MM.1S (cell line): Measurements from ENCODE around the gene ADISSP.

Experiments
- DNase-seq: peaks from one replicate; pipeline ENCODE4 v3.0.0-alpha.2; 2015
- H2AFZ ChIP-seq: fragments of 300-600 bp; sonication (generic); 2 replicates; pipeline ENCODE4 v1.6.0; 2016; ENCODE audit warnings: antibody characterized with exemption, low read length
- H3F3A ChIP-seq: fragments of 300-600 bp; sonication (generic); 2 replicates; pipeline ENCODE4 v1.6.1; 2016; ENCODE audit warnings: mild to moderate bottlenecking, antibody characterized with exemption, low read length, moderate library complexity, mixed read lengths; ENCODE audit not compliant: insufficient read depth
- H3K27ac ChIP-seq: fragments of 300-600 bp; sonication (generic); 2 replicates; pipeline ENCODE4 v1.5.1; 2016; ENCODE audit warnings: mild to moderate bottlenecking, low read length
- H3K27me3 ChIP-seq: fragments of 300-600 bp; sonication (generic); replicated peaks from 2 replicates; pipeline ENCODE4 v1.6.0; 2016; ENCODE audit warnings: low read length; ENCODE audit not compliant: insufficient read depth
- H3K36me3 ChIP-seq: fragments of 300-600 bp; sonication (generic); replicated peaks from 2 replicates; pipeline ENCODE4 v1.6.1; 2016; ENCODE audit warnings: mild to moderate bottlenecking, low read length, mixed read lengths; ENCODE audit not compliant: insufficient read depth
- H3K4me1 ChIP-seq: fragments of 300-600 bp; sonication (generic); 2 replicates; pipeline ENCODE4 v1.6.1; 2016; ENCODE audit warnings: low read length, mixed read lengths
- H3K4me2 ChIP-seq: fragments of 300-600 bp; sonication (generic); 2 replicates; pipeline ENCODE4 v1.6.0; 2016; ENCODE audit warnings: low read depth, low read length
- H3K4me3 ChIP-seq: fragments of 300-600 bp; sonication (generic); 2 replicates; pipeline ENCODE4 v1.5.1; 2016; ENCODE audit warnings: low read length, mixed read lengths
- H3K79me2 ChIP-seq: fragments of 300-600 bp; sonication (generic); 2 replicates; pipeline ENCODE4 v1.6.1; 2016; ENCODE audit warnings: mixed run types, low read length, mixed read lengths
- H3K9ac ChIP-seq: fragments of 300-600 bp; sonication (generic); 2 replicates; pipeline ENCODE4 v1.6.1; 2016; ENCODE audit warnings: low read length, mixed read lengths
- H3K9me2 ChIP-seq: fragments of 300-600 bp; sonication (generic); replicated peaks from 2 replicates; pipeline ENCODE4 v1.6.1; 2016; ENCODE audit warnings: mild to moderate bottlenecking, low read length, mixed read lengths; ENCODE audit not compliant: insufficient read depth
- H3K9me3 ChIP-seq: fragments of 300-600 bp; sonication (generic); replicated peaks from 2 replicates; pipeline ENCODE4 v1.6.1; 2016; ENCODE audit warnings: mild to moderate bottlenecking, low read length, mixed read lengths; ENCODE audit not compliant: insufficient read depth
- H4K20me1 ChIP-seq: fragments of 300-600 bp; sonication (generic); 2 replicates; pipeline ENCODE4 v1.6.1; 2016; ENCODE audit warnings: mild to moderate bottlenecking, low read length, moderate library complexity, mixed read lengths; ENCODE audit not compliant: insufficient read depth
- EZH2 ChIP-seq: fragments of 300-600 bp; sonication (generic); optimal IDR thresholded peaks from 2 replicates; pipeline ENCODE3; 2017; ENCODE audit warnings: low read depth, mild to moderate bottlenecking, antibody characterized with exemption, low read length, mixed read lengths
- EZH2phosphoT487 ChIP-seq: fragments of 300-600 bp; sonication (generic); IDR thresholded peaks from 2 replicates; pipeline ENCODE4 v1.6.1; 2018; ENCODE audit warnings: antibody characterized with exemption, low read length
- TF ChIP-seq, protein P1 (sequence below): fragments of 300-600 bp; sonication (generic); IDR thresholded peaks from 2 replicates; pipeline ENCODE4 v1.5.1; 2016; ENCODE audit warnings: antibody characterized with exemption, low read length, mixed read lengths

The ADISSP gene

GRCh38 chr20:3707508-3707899 is 60.0 kb downstream of the ADISSP start:
- Histone ChIP-seq H3K4me1 (no peaks in the 10 kb centered on the region), H3K79me2 (no peaks in the 10 kb centered on the region), H2AFZ (no peak overlapping the region), H3K9me2 (no peaks in the 10 kb centered on the region), H3K9ac (no peak overlapping the region), H4K20me1 (no peaks in the 10 kb centered on the region), H3F3A (no peaks in the 10 kb centered on the region), H3K9me3 (no peaks in the 10 kb centered on the region), H3K4me2 (no peak overlapping the region), H3K4me3 (no peak overlapping the region), H3K27ac (no peak overlapping the region), H3K36me3 (no peaks in the 10 kb centered on the region), H3K27me3 (no peaks in the 10 kb centered on the region)
- TF ChIP-seq EZH2 (no peak), EZH2phosphoT487 (no peak)
- TF ChIP-seq, protein P1, sequence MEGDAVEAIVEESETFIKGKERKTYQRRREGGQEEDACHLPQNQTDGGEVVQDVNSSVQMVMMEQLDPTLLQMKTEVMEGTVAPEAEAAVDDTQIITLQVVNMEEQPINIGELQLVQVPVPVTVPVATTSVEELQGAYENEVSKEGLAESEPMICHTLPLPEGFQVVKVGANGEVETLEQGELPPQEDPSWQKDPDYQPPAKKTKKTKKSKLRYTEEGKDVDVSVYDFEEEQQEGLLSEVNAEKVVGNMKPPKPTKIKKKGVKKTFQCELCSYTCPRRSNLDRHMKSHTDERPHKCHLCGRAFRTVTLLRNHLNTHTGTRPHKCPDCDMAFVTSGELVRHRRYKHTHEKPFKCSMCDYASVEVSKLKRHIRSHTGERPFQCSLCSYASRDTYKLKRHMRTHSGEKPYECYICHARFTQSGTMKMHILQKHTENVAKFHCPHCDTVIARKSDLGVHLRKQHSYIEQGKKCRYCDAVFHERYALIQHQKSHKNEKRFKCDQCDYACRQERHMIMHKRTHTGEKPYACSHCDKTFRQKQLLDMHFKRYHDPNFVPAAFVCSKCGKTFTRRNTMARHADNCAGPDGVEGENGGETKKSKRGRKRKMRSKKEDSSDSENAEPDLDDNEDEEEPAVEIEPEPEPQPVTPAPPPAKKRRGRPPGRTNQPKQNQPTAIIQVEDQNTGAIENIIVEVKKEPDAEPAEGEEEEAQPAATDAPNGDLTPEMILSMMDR, result no peak
- no peak for DNase-seq

DNA sequence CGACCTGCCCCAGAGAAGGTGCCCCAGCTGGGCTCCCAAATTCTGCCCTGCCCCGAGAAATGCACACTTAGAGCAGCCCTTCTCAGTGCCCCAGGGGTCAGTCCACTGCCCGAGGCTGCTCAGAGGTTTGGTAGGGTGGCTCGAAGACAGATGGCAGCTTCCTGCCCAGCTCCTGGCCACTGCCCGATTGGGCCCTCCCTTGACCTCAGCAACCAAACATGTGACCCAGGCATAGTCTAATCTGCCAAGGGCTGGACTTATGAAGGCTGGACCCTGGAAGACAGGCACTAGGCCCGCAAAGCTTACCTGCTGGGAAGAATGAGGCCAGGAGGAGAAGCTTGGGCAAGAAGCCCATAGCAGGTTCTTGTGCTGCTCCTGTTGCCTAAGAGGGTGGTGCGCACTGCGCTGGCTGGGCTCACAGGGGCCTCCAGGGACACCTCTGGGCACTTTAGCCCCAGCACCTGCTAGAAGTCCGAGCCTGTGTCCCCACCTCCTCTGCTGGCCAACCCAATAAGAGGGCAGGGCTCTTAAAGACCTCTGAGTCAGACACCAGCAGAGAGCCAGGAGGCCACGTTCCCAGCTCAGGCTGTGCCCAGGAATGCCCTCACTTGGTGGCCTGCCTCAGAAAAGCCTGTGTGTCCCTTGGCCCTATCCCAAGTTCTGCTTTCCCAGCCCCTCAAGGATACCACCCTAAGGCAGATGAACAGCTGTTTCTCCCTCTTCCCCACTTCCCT is 60.6 kb downstream of the ADISSP start:
- H2AFZ ChIP-seq, result no peak overlapping the region
- no peaks in the 10 kb centered on the region for H3K9me2 ChIP-seq
- DNase-seq, result no peak
- no peaks in the 10 kb centered on the region for H3F3A ChIP-seq
- no peaks in the 10 kb centered on the region for H3K27me3 ChIP-seq
- H3K27ac ChIP-seq, result no peak overlapping the region
- H3K36me3 ChIP-seq, result no peaks in the 10 kb centered on the region
- no peaks in the 10 kb centered on the region for H3K79me2 ChIP-seq
- peak overlapping the region; percentile 39; the same call in 1 of the 2 replicates for H3K4me2 ChIP-seq
- no peaks in the 10 kb centered on the region for H4K20me1 ChIP-seq
- no peak overlapping the region for H3K9ac ChIP-seq
- H3K4me3 ChIP-seq, result no peak overlapping the region
- H3K9me3 ChIP-seq, result no peaks in the 10 kb centered on the region
- TF ChIP-seq, protein P1, result no peak
- no peak for TF ChIP-seq EZH2
- no peak for TF ChIP-seq EZH2phosphoT487
- H3K4me1 ChIP-seq, result no peaks in the 10 kb centered on the region

GRCh38 chr20:3705970-3706739 is 61.4 kb downstream of the ADISSP start:
- no peak for TF ChIP-seq EZH2
- Histone ChIP-seq H3K27ac (no peak overlapping the region), H4K20me1 (no peaks in the 10 kb centered on the region), H3K4me2 (peak overlapping the region; percentile 39; the same call in 1 of the 2 replicates), H3F3A (no peaks in the 10 kb centered on the region), H3K79me2 (no peaks in the 10 kb centered on the region), H3K9ac (no peak overlapping the region), H3K9me2 (no peaks in the 10 kb centered on the region), H3K4me1 (no peaks in the 10 kb centered on the region), H3K36me3 (no peaks in the 10 kb centered on the region), H2AFZ (no peak overlapping the region), H3K4me3 (no peak overlapping the region), H3K9me3 (no peaks in the 10 kb centered on the region), H3K27me3 (no peaks in the 10 kb centered on the region)
- peak; percentile 53 for DNase-seq
